Upper lobe of left lung (tissue), 6 donors: Measurements from ENCODE around the gene PIAS2. TPM values are rescaled to one million over a fixed set of nuclear protein-coding genes. Genes with fewer than 3 reads are reported as not detected.
A peak's percentile ranks its signal among the peaks of the same experiment; 100 is the strongest.

ENCODE experiments used
- ATAC-seq, 2 donors: fragments of 200-7000 bp; cut with Tn5 transposase; one replicate each; pipeline ENCODE4 v1.9.1; 2022; ENCODE audit warnings: mild to moderate bottlenecking in 2 of 2, moderate library complexity in 2 of 2; ENCODE audit not compliant: low FRiP score in 2 of 2
- DNase-seq, 2 donors: peaks; one replicate each; pipeline ENCODE4 v3.0.0-alpha.2; 2019 to 2020
- H3K27ac ChIP-seq, 4 donors: fragments of 200-600 bp; sonication (generic); one replicate each; pipeline ENCODE4 v1.5.1; 2016 to 2019
- H3K27me3 ChIP-seq, 4 donors: fragments of 200-600 bp; sonication (generic); one replicate each; pipeline ENCODE4 v1.5.1; 2017 to 2019
- H3K36me3 ChIP-seq, 4 donors: fragments of 200-600 bp; sonication (generic); one replicate each; pipeline ENCODE4 v1.5.1; 2016 to 2019
- H3K4me1 ChIP-seq, 4 donors: fragments of 200-600 bp; sonication (generic); one replicate each; pipeline ENCODE4 v1.5.1; 2018 to 2019
- H3K4me3 ChIP-seq, 4 donors: fragments of 200-600 bp; sonication (generic); one replicate each; pipeline ENCODE4 v1.5.1; 2017 to 2019; ENCODE audit warnings: mild to moderate bottlenecking in 2 of 4, moderate library complexity in 1 of 4
- H3K9me3 ChIP-seq, 4 donors: fragments of 200-600 bp; sonication (generic); one replicate each; pipeline ENCODE4 v1.5.1; 2018 to 2019
- EP300 ChIP-seq, 4 donors: sonication (generic); formaldehyde crosslinking; IDR thresholded peaks; one replicate each; pipeline ENCODE4 v1.5.1; 2017; ENCODE audit warnings: antibody characterized with exemption in 4 of 4, control low read depth in 2 of 4
- POLR2A ChIP-seq, 4 donors: fragments of 450-650 bp; IDR thresholded peaks; one replicate each; pipeline ENCODE4 v1.5.1; 2016 to 2017; ENCODE audit warnings: antibody characterized with exemption in 4 of 4, mild to moderate bottlenecking in 2 of 4
- POLR2AphosphoS5 ChIP-seq, 2 donors: sonication (generic); formaldehyde crosslinking; IDR thresholded peaks; one replicate each; pipeline ENCODE4 v1.5.1; 2017; ENCODE audit warnings: antibody characterized with exemption in 2 of 2
- WGBS, 2 donors: methylation state at CpG; one replicate each; pipeline ENCODE4 v1.1.5; 2017 to 2018; 5-methylcytosine and 5-hydroxymethylcytosine counted together
- total RNA-seq, 6 donors: library from RNA; depleted of rRNA in 4 of 6; stranded (reverse); fragments of >200 nt in 4 of 6; gene quantifications; one replicate each; pipeline versions ENCODE4 v1.1.0 to v1.2.1, GENCODE V29; 2016 to 2021
- TF ChIP-seq, protein P1 (sequence below), 6 experiments: fragments of 450-650 bp in 4 of 6; fragments of 200-600 bp in 2 of 6; sonication (generic) in 2 of 6; IDR thresholded peaks; one replicate each; pipeline ENCODE4 v1.5.1; 2016 to 2019; ENCODE audit warnings: antibody characterized with exemption in 6 of 6
- donor health status: DM: no; HTN: no; CAD: no; lungs with moderate emphysema.
- donor health status: DM: no; HTN: yes; CAD: no; lungs with severe emphysema.

PIAS2 gene
- total RNA-seq, 6 donors from 2014 or later: 18.4 to 33.5 (median 30.4) TPM

DNA sequence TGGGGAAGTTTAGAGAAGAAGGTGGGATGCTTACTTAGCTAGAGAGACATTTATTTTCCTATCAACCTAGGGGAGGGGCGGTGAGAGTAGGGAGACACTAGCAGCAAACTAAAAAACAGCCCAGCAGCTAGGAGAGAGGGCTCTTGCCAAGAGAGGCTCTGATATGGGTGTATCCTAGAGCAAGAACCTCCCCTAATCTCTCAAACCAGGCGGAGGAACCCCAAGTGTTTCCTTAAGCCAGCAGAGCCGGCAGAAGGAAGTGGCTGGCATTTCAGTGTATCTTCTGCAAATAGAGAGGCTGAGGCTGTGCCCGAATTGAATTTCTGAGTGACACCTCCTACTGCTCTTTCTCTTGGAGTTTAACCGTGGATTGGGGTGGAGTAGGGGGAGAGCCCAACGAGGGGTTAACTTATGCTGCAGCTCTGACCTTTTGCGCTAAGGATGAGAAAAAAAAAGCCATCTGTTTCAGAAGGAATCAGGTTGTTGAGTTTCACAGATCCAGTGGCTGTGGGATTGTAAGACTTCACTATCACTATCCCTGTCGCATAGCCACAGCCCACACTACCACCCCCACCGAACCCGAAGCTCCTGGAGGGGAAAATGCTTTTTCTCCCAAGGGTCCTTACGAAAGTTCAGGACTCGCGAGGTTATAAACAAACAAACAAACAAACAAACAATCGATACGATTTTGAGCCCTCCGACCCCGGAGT lies 161.8 kb downstream of the PIAS2 start:
- ATAC-seq (no peak), DNase-seq (no peak)
- TF ChIP-seq EP300 (IDR thresholded peaks at IDR 0.05): no peak
- no peak for TF ChIP-seq POLR2A (IDR thresholded peaks at IDR 0.05)
- TF ChIP-seq, protein P1, sequence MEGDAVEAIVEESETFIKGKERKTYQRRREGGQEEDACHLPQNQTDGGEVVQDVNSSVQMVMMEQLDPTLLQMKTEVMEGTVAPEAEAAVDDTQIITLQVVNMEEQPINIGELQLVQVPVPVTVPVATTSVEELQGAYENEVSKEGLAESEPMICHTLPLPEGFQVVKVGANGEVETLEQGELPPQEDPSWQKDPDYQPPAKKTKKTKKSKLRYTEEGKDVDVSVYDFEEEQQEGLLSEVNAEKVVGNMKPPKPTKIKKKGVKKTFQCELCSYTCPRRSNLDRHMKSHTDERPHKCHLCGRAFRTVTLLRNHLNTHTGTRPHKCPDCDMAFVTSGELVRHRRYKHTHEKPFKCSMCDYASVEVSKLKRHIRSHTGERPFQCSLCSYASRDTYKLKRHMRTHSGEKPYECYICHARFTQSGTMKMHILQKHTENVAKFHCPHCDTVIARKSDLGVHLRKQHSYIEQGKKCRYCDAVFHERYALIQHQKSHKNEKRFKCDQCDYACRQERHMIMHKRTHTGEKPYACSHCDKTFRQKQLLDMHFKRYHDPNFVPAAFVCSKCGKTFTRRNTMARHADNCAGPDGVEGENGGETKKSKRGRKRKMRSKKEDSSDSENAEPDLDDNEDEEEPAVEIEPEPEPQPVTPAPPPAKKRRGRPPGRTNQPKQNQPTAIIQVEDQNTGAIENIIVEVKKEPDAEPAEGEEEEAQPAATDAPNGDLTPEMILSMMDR (IDR thresholded peaks at IDR 0.05): no peak
- TF ChIP-seq POLR2AphosphoS5 (IDR thresholded peaks at IDR 0.05): no peak
- 13 to 17% methylated on average over 17 of the region's 17 CpGs for WGBS, 2 donors
- Histone ChIP-seq H3K4me3 (peak overlapping the region in 1 of 4 donors; percentile 19), H3K27me3 (peaks cover 0 to 31% (median 17%) of the 10 kb centered on the region in 4 donors), H3K36me3 (no peaks in the 10 kb centered on the region), H3K9me3 (no peaks in the 10 kb centered on the region), H3K27ac (no peak overlapping the region), H3K4me1 (peaks cover 15 to 27% (median 23%) of the 10 kb centered on the region in 4 donors)

DNA sequence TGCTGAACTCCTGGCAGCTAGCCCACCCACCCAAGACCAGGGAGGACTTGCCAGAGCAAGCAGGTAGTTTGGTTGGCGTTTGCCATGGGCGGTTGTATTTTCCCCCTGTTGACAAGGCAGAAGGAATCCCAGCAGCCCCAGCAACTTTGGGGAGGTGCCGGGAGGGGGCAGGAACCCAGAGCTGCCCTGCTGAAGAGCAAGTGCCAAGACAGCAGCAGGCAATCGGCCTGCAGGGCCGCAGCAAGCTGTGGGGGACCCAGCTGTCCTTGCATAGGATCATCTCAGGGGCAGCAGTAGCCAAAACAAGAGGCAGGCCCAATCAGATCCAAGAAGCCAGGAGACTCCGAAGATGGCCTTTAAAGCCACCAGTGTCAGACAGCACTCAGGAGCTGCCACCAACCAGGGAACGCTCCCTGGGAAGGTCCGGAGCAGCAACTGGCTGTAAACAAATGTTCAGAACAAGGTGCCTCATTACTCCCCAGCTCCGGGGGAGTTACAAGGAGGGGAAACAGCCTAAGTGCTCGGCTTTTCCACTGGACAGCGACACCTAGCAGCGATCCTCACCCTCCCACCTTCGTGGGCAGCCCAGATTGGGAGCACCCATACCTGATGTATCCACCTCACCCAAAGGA lies 162.5 kb downstream of the PIAS2 start:
- TF ChIP-seq, protein P1 (IDR thresholded peaks at IDR 0.05): no peak
- TF ChIP-seq EP300 (IDR thresholded peaks at IDR 0.05) (no peak), POLR2A (IDR thresholded peaks at IDR 0.05) (no peak), POLR2AphosphoS5 (IDR thresholded peaks at IDR 0.05) (no peak)
- WGBS, 2 donors: 60 to 72% methylated on average over 5 to 13 of the region's 13 CpGs
- Histone ChIP-seq H3K4me3 (no peak overlapping the region), H3K9me3 (no peaks in the 10 kb centered on the region), H3K27ac (no peak overlapping the region), H3K36me3 (no peaks in the 10 kb centered on the region), H3K4me1 (peaks cover 15 to 27% (median 23%) of the 10 kb centered on the region in 4 donors), H3K27me3 (peaks cover 0 to 31% (median 17%) of the 10 kb centered on the region in 4 donors)
- no peak for ATAC-seq
- peak in 1 of 2 donors; percentile 35 for DNase-seq

DNA sequence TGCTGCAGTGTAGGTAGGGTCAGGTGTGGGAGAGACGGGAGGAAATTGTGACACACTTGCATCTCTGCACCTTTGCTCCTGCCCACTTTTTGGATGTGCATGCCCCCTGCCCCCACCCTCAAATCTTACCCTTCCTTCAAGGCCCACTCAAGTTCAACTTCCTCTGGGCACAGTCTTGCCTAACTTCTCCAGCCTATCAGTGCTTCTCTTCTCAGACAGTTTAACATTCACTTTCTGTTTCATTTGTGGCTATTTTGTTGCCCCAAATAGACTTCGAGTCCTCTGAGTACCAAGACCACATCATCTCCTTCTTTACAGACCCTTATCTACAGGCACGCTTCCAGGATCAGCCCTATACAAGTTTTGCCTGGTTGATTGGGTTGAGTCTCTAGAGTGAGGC lies 163.1 kb downstream of the PIAS2 start:
- H3K36me3 ChIP-seq: no peaks in the 10 kb centered on the region
- ATAC-seq (peak in 1 of 2 donors; percentile 31), DNase-seq (no peak)
- 71 to 77% methylated on average over 3 of the region's 3 CpGs for WGBS, 2 donors
- H3K9me3 ChIP-seq: no peaks in the 10 kb centered on the region
- no peak overlapping the region for H3K4me3 ChIP-seq
- TF ChIP-seq, protein P1 (IDR thresholded peaks at IDR 0.05): no peak
- no peak for TF ChIP-seq POLR2A (IDR thresholded peaks at IDR 0.05)
- TF ChIP-seq POLR2AphosphoS5 (IDR thresholded peaks at IDR 0.05): no peak
- TF ChIP-seq EP300 (IDR thresholded peaks at IDR 0.05): no peak
- H3K4me1 ChIP-seq: peaks cover 15 to 27% (median 23%) of the 10 kb centered on the region in 4 donors
- H3K27ac ChIP-seq: no peak overlapping the region
- H3K27me3 ChIP-seq: peaks cover 0 to 29% (median 17%) of the 10 kb centered on the region in 4 donors

Other genes starting within 250 kb of the PIAS2 start
- under 1 TPM in 4 of 6 donors, not detected in 2; 0.30 to 0.74 (median 0.50) TPM for gene ST8SIA5, start 160.5 kb downstream of the PIAS2 start, total RNA-seq
- 10 to 100 TPM in 1 of 6 donors, 1 to 10 TPM in 5; 1.6 to 12.6 (median 5.5) TPM for gene KATNAL2, start 95 bp upstream of the PIAS2 start, total RNA-seq
- gene ELOA2, start 118.1 kb upstream of the PIAS2 start, total RNA-seq: not detected
- gene HDHD2, start 233.0 kb upstream of the PIAS2 start, total RNA-seq: 10 to 100 TPM; 19.0 to 39.1 (median 32.1) TPM